T-helper 1 cell treated with Interleukin-12 subunit alpha and Interleukin-12 subunit beta and Interleukin-4 antibody, amounts not matched to agents 30 μg/mL and 1 μg/mL, for 36 hours (primary cell): ENCODE data around the gene ZNF674.
A peak's percentile ranks its signal among the peaks of the same experiment; 100 is the strongest.
"Not testable (repeated sequence)": the region's sequence is repeated elsewhere in the genome, so short reads cannot be mapped to it uniquely, and the experiment has no call there.

Experiments used
- H3K27ac Mint-ChIP-seq: one replicate; pipeline ENCODE4 v1.8.0; 2021; ENCODE audit warnings: mild to moderate bottlenecking, mixed read lengths
- H3K27me3 Mint-ChIP-seq: one replicate; pipeline ENCODE4 v1.8.0; 2021; ENCODE audit warnings: low read depth, mixed read lengths
- H3K36me3 Mint-ChIP-seq: one replicate; pipeline ENCODE4 v1.8.0; 2021; ENCODE audit warnings: low read depth, mixed read lengths
- H3K4me1 Mint-ChIP-seq: one replicate; pipeline ENCODE4 v1.8.0; 2021; ENCODE audit warnings: low read depth, mixed read lengths
- H3K4me3 Mint-ChIP-seq: one replicate; pipeline ENCODE4 v1.8.0; 2021; ENCODE audit warnings: mild to moderate bottlenecking, moderate library complexity, mixed read lengths
- H3K9me3 Mint-ChIP-seq: one replicate; pipeline ENCODE4 v1.8.0; 2021; ENCODE audit warnings: mixed read lengths

Gene ZNF674

GRCh38 chrX:46463682-46464081 is 81.5 kb downstream of the ZNF674 start:
- peak overlapping the region; percentile 28 for H3K27ac Mint-ChIP-seq
- peaks cover 46% of the 10 kb centered on the region for H3K36me3 Mint-ChIP-seq
- H3K9me3 Mint-ChIP-seq: peaks cover 11% of the 10 kb centered on the region
- no peak overlapping the region for H3K4me3 Mint-ChIP-seq
- no peaks in the 10 kb centered on the region for H3K27me3 Mint-ChIP-seq
- peaks cover 10% of the 10 kb centered on the region for H3K4me1 Mint-ChIP-seq

- Mint-ChIP-seq H3K4me1 (peaks cover 10% of the 10 kb centered on the region), H3K27me3 (no peaks in the 10 kb centered on the region), H3K27ac (peak overlapping the region; percentile 27), H3K36me3 (peaks cover 40% of the 10 kb centered on the region), H3K9me3 (peaks cover 8% of the 10 kb centered on the region), H3K4me3 (no peak overlapping the region)
Observed at GRCh38 chrX:46461660-46462191, 83.5 kb downstream of the ZNF674 start.

- peaks cover 12% of the 10 kb centered on the region for H3K4me1 Mint-ChIP-seq
- H3K9me3 Mint-ChIP-seq, H3K27ac Mint-ChIP-seq, H3K4me3 Mint-ChIP-seq, H3K27me3 Mint-ChIP-seq: not testable (repeated sequence)
- H3K36me3 Mint-ChIP-seq: peaks cover 37% of the 10 kb centered on the region
Observed at GRCh38 chrX:46460801-46461659, 84.2 kb downstream of the ZNF674 start.

- Mint-ChIP-seq H3K27ac (no peak overlapping the region), H3K4me1 (peaks cover 17% of the 10 kb centered on the region)
Observed at GRCh38 chrX:46459603-46460002, 85.6 kb downstream of the ZNF674 start.

GRCh38 chrX:46456125-46456922 is 88.9 kb downstream of the ZNF674 start:
- H3K4me3 Mint-ChIP-seq: no peak overlapping the region
- peaks cover 11% of the 10 kb centered on the region for H3K4me1 Mint-ChIP-seq
- no peaks in the 10 kb centered on the region for H3K9me3 Mint-ChIP-seq
- no peak overlapping the region for H3K27ac Mint-ChIP-seq
- no peaks in the 10 kb centered on the region for H3K27me3 Mint-ChIP-seq
- peaks cover 33% of the 10 kb centered on the region for H3K36me3 Mint-ChIP-seq

More at GRCh38 chrX:46459603-46460002, 85.6 kb downstream of the ZNF674 start:
- Mint-ChIP-seq H3K27me3 (no peaks in the 10 kb centered on the region), H3K36me3 (peaks cover 31% of the 10 kb centered on the region), H3K4me3 (no peak overlapping the region), H3K9me3 (no peaks in the 10 kb centered on the region)
